GM18502 (cell line): ENCODE measurements around the gene UTS2R.

ENCODE experiments used
- ATAC-seq: cut with Tn5 transposase; IDR thresholded peaks from one replicate; pipeline ENCODE4 v1.9.1; 2021; ENCODE audit warnings: mild to moderate bottlenecking; ENCODE audit not compliant: unreplicated experiment, poor library complexity

The UTS2R gene

DNA sequence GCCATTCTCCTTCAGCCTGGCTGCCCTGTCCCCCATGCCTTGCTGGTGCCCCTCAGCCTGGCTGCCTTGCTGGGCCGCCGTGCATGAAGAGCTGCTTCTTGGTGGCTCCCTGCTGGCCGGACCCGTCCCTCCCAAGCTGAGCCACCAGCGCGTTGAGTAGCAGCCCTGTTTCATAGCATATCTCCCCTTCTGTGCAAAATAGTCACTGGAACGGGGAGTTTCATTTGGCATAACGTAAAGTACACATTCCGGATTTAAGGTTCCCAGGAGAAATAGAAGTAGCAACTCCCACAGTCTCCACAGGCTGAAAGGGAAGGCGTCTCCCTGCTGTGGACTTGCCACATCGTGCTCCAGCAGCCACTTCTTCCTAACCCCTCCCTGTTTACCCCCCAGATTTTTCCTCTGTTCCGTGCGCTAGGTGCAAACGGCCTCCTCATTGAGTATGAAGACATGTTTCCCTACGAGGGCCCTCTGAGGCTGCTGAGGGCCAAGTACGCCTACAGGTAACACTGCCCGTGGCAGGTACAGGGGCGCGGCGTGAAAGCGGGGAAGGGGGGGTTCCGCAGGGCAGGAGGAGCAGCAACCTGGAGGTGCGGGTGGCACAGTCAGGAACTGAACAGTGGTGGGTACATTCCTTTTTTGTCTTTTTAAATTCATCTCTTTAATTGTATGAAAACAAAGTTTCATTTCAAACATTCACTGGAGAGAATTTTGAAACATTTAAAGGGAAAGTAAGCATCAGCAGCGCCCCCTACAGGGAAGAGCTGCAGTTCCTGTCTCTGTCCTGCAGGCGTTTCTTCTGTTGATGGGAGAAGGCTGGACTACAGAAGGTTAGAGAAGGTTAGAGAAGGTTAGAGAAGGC lies 52.7 kb downstream of the UTS2R start:
- no peak for ATAC-seq

DNA sequence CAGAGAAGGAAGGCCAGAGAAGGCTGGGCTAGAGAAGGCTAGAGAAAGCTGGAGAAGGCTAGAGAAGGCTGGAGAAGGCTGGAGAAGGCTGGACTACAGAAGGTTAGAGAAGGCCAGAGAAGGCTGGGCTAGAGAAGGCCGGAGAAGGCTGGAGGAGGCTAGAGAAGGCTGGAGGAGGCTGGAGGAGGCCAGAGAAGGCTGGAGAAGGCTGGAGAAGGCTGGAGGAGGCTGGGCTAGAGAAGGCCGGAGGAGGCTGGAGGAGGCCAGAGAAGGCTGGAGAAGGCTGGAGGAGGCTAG lies 53.2 kb downstream of the UTS2R start:
- no peak for ATAC-seq
